NCI-H526 (cell line): ENCODE measurements around the gene CIDEC.
"Not testable (repeated sequence)": the region's sequence is repeated elsewhere in the genome, so short reads cannot be mapped to it uniquely, and the experiment has no call there.

Experiments
- DNase-seq, 2 experiments: peaks; one replicate each; lab custom pipeline; 2025; lab: John Stamatoyannopoulos, UW

The CIDEC gene

GRCh38 chr3:9901967-9902366 is 21.9 kb upstream of the CIDEC start:
- DNase-seq, result no peak

GRCh38 chr3:9900965-9901415 is 20.9 kb upstream of the CIDEC start:
- not testable (repeated sequence) for DNase-seq

- DNase-seq, result no peak
These were observed 19.3 kb upstream of the CIDEC start for GRCh38 chr3:9899289-9899791.

GRCh38 chr3:9898467-9899241 is 18.6 kb upstream of the CIDEC start:
- DNase-seq, result no peak

GRCh38 chr3:9897408-9898372 is 17.6 kb upstream of the CIDEC start:
- DNase-seq, result no peak

- DNase-seq, result not testable (repeated sequence)
These were observed 16.8 kb upstream of the CIDEC start for GRCh38 chr3:9896755-9897407.

- DNase-seq, result not testable (repeated sequence)
These were observed 15.7 kb upstream of the CIDEC start for GRCh38 chr3:9895715-9896114.

GRCh38 chr3:9893739-9894138 is 13.7 kb upstream of the CIDEC start:
- DNase-seq, result no peak

GRCh38 chr3:9891072-9891622 is 11.1 kb upstream of the CIDEC start:
- DNase-seq, result no peak

GRCh38 chr3:9890249-9891071 is 10.4 kb upstream of the CIDEC start, which contains the start of gene JAGN1:
JAGN1 (plus strand) TSS chr3:9890610; CDS start chr3:9890723, 113 bp downstream.
- DNase-seq, result peak; percentile 62 to 91

GRCh38 chr3:9889405-9889804 is 9.4 kb upstream of the CIDEC start:
- no peak for DNase-seq

- DNase-seq, result no peak
These were observed 8.5 kb upstream of the CIDEC start for GRCh38 chr3:9888540-9888939.

GRCh38 chr3:9887480-9887879 is 7.4 kb upstream of the CIDEC start:
- DNase-seq, result no peak

GRCh38 chr3:9886328-9886727 is 6.3 kb upstream of the CIDEC start:
- DNase-seq, result no peak

- DNase-seq, result no peak
These were observed 4.6 kb upstream of the CIDEC start for GRCh38 chr3:9884555-9885165.

GRCh38 chr3:9883706-9884554 is 3.9 kb upstream of the CIDEC start:
- DNase-seq, result no peak

- DNase-seq, result no peak
These were observed 1.4 kb upstream of the CIDEC start for GRCh38 chr3:9881441-9881840.

- DNase-seq, result no peak
These were observed 1.4 kb downstream of the CIDEC start for GRCh38 chr3:9878700-9879099.

- no peak for DNase-seq
These were observed 3.1 kb downstream of the CIDEC start for GRCh38 chr3:9876991-9877390.
